Measurements from ENCODE around the gene ACOT7.

DNA sequence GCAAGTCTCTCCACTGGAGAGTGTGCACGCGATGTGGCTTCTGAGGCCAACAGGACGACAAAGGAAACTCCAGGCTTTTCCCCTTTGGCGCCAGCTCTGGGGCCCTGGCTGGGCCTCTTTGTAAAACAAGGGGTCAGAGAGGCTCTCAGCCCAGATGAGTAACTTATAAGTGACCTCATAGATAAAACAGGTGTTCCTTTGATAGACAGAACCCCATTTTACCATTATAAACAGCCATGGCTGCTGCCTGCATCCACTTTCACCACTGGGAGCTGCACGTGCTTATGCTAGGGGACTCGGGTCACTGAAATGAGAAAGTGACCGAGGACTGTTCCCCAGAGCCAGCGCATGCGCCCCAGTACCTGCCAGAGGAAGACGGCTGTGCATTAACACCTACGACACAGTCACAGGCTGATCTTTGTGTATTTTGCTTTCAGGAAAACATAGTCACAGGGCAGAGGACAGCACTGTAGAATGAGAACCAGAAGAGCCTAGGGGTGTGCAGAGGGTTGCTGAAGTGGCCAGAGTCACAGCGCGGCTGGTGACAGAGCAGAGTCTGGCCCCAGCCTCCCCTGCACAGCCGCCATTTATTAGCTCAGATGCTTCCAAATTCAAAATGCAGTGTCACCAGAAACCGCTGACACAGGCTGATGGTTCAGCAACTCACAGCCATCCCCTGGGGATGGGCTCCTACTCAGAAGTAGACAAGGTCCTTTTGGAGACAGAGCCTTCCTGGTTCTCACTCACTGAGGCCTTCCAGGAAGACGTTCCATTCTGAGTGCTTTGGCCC lies 175.0 kb downstream of the ACOT7 start:
- TF ChIP-seq, protein P1, sequence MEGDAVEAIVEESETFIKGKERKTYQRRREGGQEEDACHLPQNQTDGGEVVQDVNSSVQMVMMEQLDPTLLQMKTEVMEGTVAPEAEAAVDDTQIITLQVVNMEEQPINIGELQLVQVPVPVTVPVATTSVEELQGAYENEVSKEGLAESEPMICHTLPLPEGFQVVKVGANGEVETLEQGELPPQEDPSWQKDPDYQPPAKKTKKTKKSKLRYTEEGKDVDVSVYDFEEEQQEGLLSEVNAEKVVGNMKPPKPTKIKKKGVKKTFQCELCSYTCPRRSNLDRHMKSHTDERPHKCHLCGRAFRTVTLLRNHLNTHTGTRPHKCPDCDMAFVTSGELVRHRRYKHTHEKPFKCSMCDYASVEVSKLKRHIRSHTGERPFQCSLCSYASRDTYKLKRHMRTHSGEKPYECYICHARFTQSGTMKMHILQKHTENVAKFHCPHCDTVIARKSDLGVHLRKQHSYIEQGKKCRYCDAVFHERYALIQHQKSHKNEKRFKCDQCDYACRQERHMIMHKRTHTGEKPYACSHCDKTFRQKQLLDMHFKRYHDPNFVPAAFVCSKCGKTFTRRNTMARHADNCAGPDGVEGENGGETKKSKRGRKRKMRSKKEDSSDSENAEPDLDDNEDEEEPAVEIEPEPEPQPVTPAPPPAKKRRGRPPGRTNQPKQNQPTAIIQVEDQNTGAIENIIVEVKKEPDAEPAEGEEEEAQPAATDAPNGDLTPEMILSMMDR (IDR thresholded peaks at IDR 0.05; ENCODE audit: low read length): no peak
- TF ChIP-seq EZH2 (IDR thresholded peaks at IDR 0.05; ENCODE audit: borderline replicate concordance, low read length): no peak
